Endothelial cell of umbilical vein (primary cell): ENCODE data around the gene STK11IP. TPM values are rescaled to one million over a fixed set of nuclear protein-coding genes. Genes with fewer than 3 reads are reported as not detected.

Experiments used
- BruUV-seq: library from RNA; stranded (reverse); fragments of 400-500 nt; replicated peaks from 2 replicates; lab custom pipeline; 2021; lab: Mats Ljungman, UMichigan
- CTCF ChIA-PET: fragments of 300-600, 350-600 bp; sonication (Branson Sonifier 250); formaldehyde crosslinking; loops from one replicate; lab custom pipeline; 2021; ENCODE audit warnings: antibody characterized with exemption, inconsistent platforms; lab: Charles Lee
- POLR2A ChIA-PET: fragments of 300-600, 350-600 bp; sonication (Branson Sonifier 250); formaldehyde crosslinking; loops from one replicate; lab custom pipeline; 2021; ENCODE audit warnings: antibody characterized with exemption, inconsistent platforms; lab: Charles Lee
- DNase-seq: peaks from one replicate; pipeline ENCODE4 v3.0.0-alpha.2; 2011; ENCODE audit warnings: low read depth, low spot score
- FAIRE-seq: peaks from 2 replicates; lab custom pipeline; 2011; peaks lifted over from hg19 to GRCh38; lab: Jason Lieb, UNC
- H2AFZ ChIP-seq: 2 replicates; pipeline ENCODE4 v1.6.0; 2012; ENCODE audit warnings: low read depth, low read length, control low read depth, inconsistent platforms
- H3K27ac ChIP-seq: 2 replicates; pipeline ENCODE4 v1.5.1; 2011; ENCODE audit warnings: low read depth, mild to moderate bottlenecking, control low read depth, low read length, moderate library complexity; ENCODE audit not compliant: insufficient read depth
- H3K27me3 ChIP-seq, 2 experiments: 2 replicates each; pipeline versions ENCODE4 v1.6.0 to v1.6.1; 2011; ENCODE audit warnings: low read length in 2 of 2, mixed read lengths in 1 of 2; ENCODE audit not compliant: control insufficient read depth in 2 of 2, insufficient read depth in 2 of 2
- H3K36me3 ChIP-seq, 2 experiments: 2 replicates in 1 of 2; 3 replicates in 1 of 2; pipeline ENCODE4 v1.5.1; 2011; ENCODE audit warnings: low read length in 2 of 2, mild to moderate bottlenecking in 1 of 2, moderate library complexity in 1 of 2; ENCODE audit not compliant: control insufficient read depth in 2 of 2, insufficient read depth in 2 of 2; ENCODE audit errors: extremely low read depth in 1 of 2
- H3K4me1 ChIP-seq: 3 replicates; pipeline ENCODE4 v1.5.1; 2011; ENCODE audit warnings: mild to moderate bottlenecking, low read length; ENCODE audit not compliant: control insufficient read depth, insufficient read depth; ENCODE audit errors: extremely low read depth
- H3K4me2 ChIP-seq: 2 replicates; pipeline ENCODE4 v1.6.1; 2011; ENCODE audit warnings: low read length, control low read depth, mixed read lengths; ENCODE audit not compliant: insufficient read depth
- H3K4me3 ChIP-seq, 3 experiments: fragments of 200-600 bp in 1 of 3; sonication (generic), shearing (Covaris generic) in 1 of 3; replicated peaks in 1 of 3; 2 replicates each; pipeline ENCODE4 v1.5.1; 2011 to 2016; ENCODE audit warnings: control low read depth in 3 of 3, low read length in 3 of 3, mild to moderate bottlenecking in 2 of 3, inconsistent platforms in 1 of 3, low read depth in 1 of 3, moderate library complexity in 1 of 3; ENCODE audit not compliant: insufficient read depth in 1 of 3
- H3K79me2 ChIP-seq: 2 replicates; pipeline ENCODE4 v1.6.0; 2012; ENCODE audit warnings: low read length, inconsistent platforms; ENCODE audit not compliant: control insufficient read depth, insufficient read depth
- H3K9ac ChIP-seq: replicated peaks from 2 replicates; pipeline ENCODE3; 2011; ENCODE audit warnings: low read length, control low read depth; ENCODE audit not compliant: insufficient read depth; ENCODE audit errors: extremely low read depth
- H3K9me1 ChIP-seq: replicated peaks from 3 replicates; pipeline ENCODE4 v1.6.0; 2011; ENCODE audit warnings: mild to moderate bottlenecking, low read length; ENCODE audit not compliant: control insufficient read depth, insufficient read depth; ENCODE audit errors: extremely low read depth
- H3K9me3 ChIP-seq: replicated peaks from 2 replicates; pipeline ENCODE4 v1.5.1; 2012; ENCODE audit warnings: low read length, inconsistent platforms; ENCODE audit not compliant: control insufficient read depth, insufficient read depth
- H4K20me1 ChIP-seq: replicated peaks from 2 replicates; pipeline ENCODE3; 2011; ENCODE audit warnings: mild to moderate bottlenecking, low read length; ENCODE audit not compliant: control insufficient read depth, insufficient read depth; ENCODE audit errors: extremely low read depth
- EZH2 ChIP-seq: IDR thresholded peaks from 2 replicates; pipeline ENCODE4 v1.6.1; 2012; ENCODE audit warnings: borderline replicate concordance, low read depth, mild to moderate bottlenecking, moderate library complexity, low read length, inconsistent platforms; ENCODE audit not compliant: severe bottlenecking
- FOS ChIP-seq: IDR thresholded peaks from 2 replicates; pipeline ENCODE4 v1.6.1; 2011; ENCODE audit warnings: mild to moderate bottlenecking, low read length, moderate library complexity, borderline replicate concordance; ENCODE audit not compliant: insufficient read depth
- GATA2 ChIP-seq: IDR thresholded peaks from 2 replicates; pipeline ENCODE4 v1.7.0; 2011; ENCODE audit warnings: low read depth, mild to moderate bottlenecking, moderate library complexity, mixed read lengths, low read length; ENCODE audit not compliant: insufficient read length, insufficient read depth
- JUN ChIP-seq: IDR thresholded peaks from 2 replicates; pipeline ENCODE4 v1.6.1; 2011; ENCODE audit warnings: borderline replicate concordance, low read depth; ENCODE audit not compliant: insufficient read length, insufficient read depth
- MAX ChIP-seq: IDR thresholded peaks from 2 replicates; pipeline ENCODE4 v1.6.1; 2011; ENCODE audit not compliant: insufficient read depth, insufficient read length
- MYC ChIP-seq: IDR thresholded peaks from one replicate; pipeline ENCODE4 v1.6.1; 2011; ENCODE audit warnings: mild to moderate bottlenecking, low read depth, low read length
- POLR2A ChIP-seq: IDR thresholded peaks from 2 replicates; pipeline ENCODE4 v1.6.1; 2012; ENCODE audit warnings: low read depth, mild to moderate bottlenecking, control low read depth, low read length
- POLR2AphosphoS5 ChIP-seq: IDR thresholded peaks from 2 replicates; pipeline ENCODE4 v1.6.1; 2012; ENCODE audit warnings: low read depth, mild to moderate bottlenecking, control low read depth, low read length, moderate library complexity; ENCODE audit not compliant: insufficient read depth
- dilution Hi-C: fragments of 300-500 bp; cut with MboI; formaldehyde crosslinking; loops from one replicate; pipeline ENCODE4 v1.15.0; 2019; ENCODE audit warnings: low sequenced_read_pairs; ENCODE audit not compliant: extremely low pct_ligation_motif_present
- intact Hi-C: fragments of 100-400 bp; cut with micrococcal nuclease; formaldehyde crosslinking; loops from one replicate; pipeline ENCODE4 v1.10.0; 2022
- polyA plus RNA-seq, 4 experiments: library from polyadenylated mRNA; depleted of rRNA in 3 of 4; stranded (reverse) in 3 of 4; unstranded in 1 of 4; fragments of >200 nt; gene quantifications; 2 replicates each; pipeline versions ENCODE4 v1.2.1 to v1.2.3, GENCODE V29; 2011 to 2012; ENCODE audit warnings: missing spikeins in 1 of 4
- total RNA-seq: library from RNA; stranded (reverse); gene quantifications from 2 replicates; pipeline ENCODE4 v1.2.3, GENCODE V29; 2021
- TF ChIP-seq, protein P1 (sequence below), 2 donors: IDR thresholded peaks; 1 replicate in 1 of 2; 2 replicates in 1 of 2; pipeline ENCODE4 v1.5.1; 2011; ENCODE audit warnings: low read length in 2 of 2, mild to moderate bottlenecking in 2 of 2, moderate library complexity in 2 of 2, control low read depth in 1 of 2, inconsistent platforms in 1 of 2, low read depth in 1 of 2; ENCODE audit not compliant: insufficient read depth in 1 of 2; ENCODE audit errors: extremely low read depth in 1 of 2

Gene STK11IP
- total and polyA plus RNA-seq, 2 donors (not counting 3 experiments of a cell fraction or from before 2014, with no cell fraction given): 17.7 to 19.2 TPM

GRCh38 chr2:219593154-219593553, 4.5 kb upstream of the STK11IP start:
- H3K9me3 ChIP-seq: no peaks in the 10 kb centered on the region
- H3K4me2 ChIP-seq: no peak overlapping the region
- no peak overlapping the region for H2AFZ ChIP-seq
- no peaks in the 10 kb centered on the region for H3K36me3 ChIP-seq
- TF ChIP-seq MAX: no peak
- TF ChIP-seq FOS: no peak
- no peak for TF ChIP-seq POLR2AphosphoS5
- TF ChIP-seq EZH2: no peak
- TF ChIP-seq POLR2A: no peak
- TF ChIP-seq, protein P1, sequence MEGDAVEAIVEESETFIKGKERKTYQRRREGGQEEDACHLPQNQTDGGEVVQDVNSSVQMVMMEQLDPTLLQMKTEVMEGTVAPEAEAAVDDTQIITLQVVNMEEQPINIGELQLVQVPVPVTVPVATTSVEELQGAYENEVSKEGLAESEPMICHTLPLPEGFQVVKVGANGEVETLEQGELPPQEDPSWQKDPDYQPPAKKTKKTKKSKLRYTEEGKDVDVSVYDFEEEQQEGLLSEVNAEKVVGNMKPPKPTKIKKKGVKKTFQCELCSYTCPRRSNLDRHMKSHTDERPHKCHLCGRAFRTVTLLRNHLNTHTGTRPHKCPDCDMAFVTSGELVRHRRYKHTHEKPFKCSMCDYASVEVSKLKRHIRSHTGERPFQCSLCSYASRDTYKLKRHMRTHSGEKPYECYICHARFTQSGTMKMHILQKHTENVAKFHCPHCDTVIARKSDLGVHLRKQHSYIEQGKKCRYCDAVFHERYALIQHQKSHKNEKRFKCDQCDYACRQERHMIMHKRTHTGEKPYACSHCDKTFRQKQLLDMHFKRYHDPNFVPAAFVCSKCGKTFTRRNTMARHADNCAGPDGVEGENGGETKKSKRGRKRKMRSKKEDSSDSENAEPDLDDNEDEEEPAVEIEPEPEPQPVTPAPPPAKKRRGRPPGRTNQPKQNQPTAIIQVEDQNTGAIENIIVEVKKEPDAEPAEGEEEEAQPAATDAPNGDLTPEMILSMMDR (IDR thresholded peaks at IDR 0.05; ENCODE audit: extremely low read depth in 1 of 2, insufficient read depth in 1 of 2, low read depth in 1 of 2, low read length in 2 of 2): no peak
- TF ChIP-seq JUN: no peak
- no peak for TF ChIP-seq GATA2
- no peak for TF ChIP-seq MYC
- intact Hi-C loops (no loop called here), dilution Hi-C loops (no loop called here)
- peaks cover 7% of the 10 kb centered on the region for H3K4me1 ChIP-seq
- no peaks in the 10 kb centered on the region for H4K20me1 ChIP-seq
- BruUV-seq: no TSS peak
- no peaks in the 10 kb centered on the region for H3K9me1 ChIP-seq
- DNase-seq (no peak), FAIRE-seq (no peak)
- ChIA-PET POLR2A (no interaction called here), CTCF (no interaction called here)
- H3K27me3 ChIP-seq: peaks cover 0 to 3% of the 10 kb centered on the region in 2 experiments
- H3K9ac ChIP-seq: no peak overlapping the region
- no peak overlapping the region for H3K27ac ChIP-seq
- H3K4me3 ChIP-seq: no peak overlapping the region
- H3K79me2 ChIP-seq: no peaks in the 10 kb centered on the region
